ENCODE results near the gene COL26A1.
A peak's percentile ranks its signal among the peaks of the same experiment; 100 is the strongest.
"Not testable (repeated sequence)": the region's sequence is repeated elsewhere in the genome, so short reads cannot be mapped to it uniquely, and the experiment has no call there.

The COL26A1 gene

GRCh38 chr7:101453617-101454016, 90.9 kb downstream of the COL26A1 start:
- DNase-seq = no peak

- no peak for DNase-seq
Measured at GRCh38 chr7:101457001-101457750, 94.5 kb downstream of the COL26A1 start.

GRCh38 chr7:101465131-101465530, 102.5 kb downstream of the COL26A1 start:
- no peak for DNase-seq

- DNase-seq = peak; percentile 35
Measured at GRCh38 chr7:101465576-101466196, 103.0 kb downstream of the COL26A1 start.

- DNase-seq = no peak
Measured at GRCh38 chr7:101466871-101467270, 104.2 kb downstream of the COL26A1 start.

GRCh38 chr7:101468546-101469275, 106.0 kb downstream of the COL26A1 start:
- no peak for DNase-seq

- DNase-seq = no peak
Measured at GRCh38 chr7:101470668-101471487, 108.2 kb downstream of the COL26A1 start.

GRCh38 chr7:101474178-101474577, 111.5 kb downstream of the COL26A1 start:
- DNase-seq = no peak

- DNase-seq = not testable (repeated sequence)
Measured at GRCh38 chr7:101475691-101476090, 113.0 kb downstream of the COL26A1 start.

- no peak for DNase-seq
Measured at GRCh38 chr7:101479217-101479616, 116.5 kb downstream of the COL26A1 start.

- not testable (repeated sequence) for DNase-seq
Measured at GRCh38 chr7:101486056-101486432, 123.4 kb downstream of the COL26A1 start.

GRCh38 chr7:101486433-101487104, 123.9 kb downstream of the COL26A1 start:
- no peak for DNase-seq

- no peak for DNase-seq
Measured at GRCh38 chr7:101487105-101487458, 124.4 kb downstream of the COL26A1 start.

- no peak for DNase-seq
Measured at GRCh38 chr7:101487753-101488152, 125.1 kb downstream of the COL26A1 start.

- DNase-seq = no peak
Measured at GRCh38 chr7:101488826-101489572, 126.3 kb downstream of the COL26A1 start.

- DNase-seq = not testable (repeated sequence)
Measured at GRCh38 chr7:101490439-101490838, 127.8 kb downstream of the COL26A1 start.

- DNase-seq = not testable (repeated sequence)
Measured at GRCh38 chr7:101491442-101491841, 128.8 kb downstream of the COL26A1 start.

- no peak for DNase-seq
Measured at GRCh38 chr7:101494602-101495329, 132.1 kb downstream of the COL26A1 start.

- DNase-seq = no peak
Measured at GRCh38 chr7:101496017-101496416, 133.3 kb downstream of the COL26A1 start.

GRCh38 chr7:101501351-101501750, 138.7 kb downstream of the COL26A1 start:
- no peak for DNase-seq

Measured in GDM1 (cell line).